ENCODE measurements around the gene KIF3A.

DNA sequence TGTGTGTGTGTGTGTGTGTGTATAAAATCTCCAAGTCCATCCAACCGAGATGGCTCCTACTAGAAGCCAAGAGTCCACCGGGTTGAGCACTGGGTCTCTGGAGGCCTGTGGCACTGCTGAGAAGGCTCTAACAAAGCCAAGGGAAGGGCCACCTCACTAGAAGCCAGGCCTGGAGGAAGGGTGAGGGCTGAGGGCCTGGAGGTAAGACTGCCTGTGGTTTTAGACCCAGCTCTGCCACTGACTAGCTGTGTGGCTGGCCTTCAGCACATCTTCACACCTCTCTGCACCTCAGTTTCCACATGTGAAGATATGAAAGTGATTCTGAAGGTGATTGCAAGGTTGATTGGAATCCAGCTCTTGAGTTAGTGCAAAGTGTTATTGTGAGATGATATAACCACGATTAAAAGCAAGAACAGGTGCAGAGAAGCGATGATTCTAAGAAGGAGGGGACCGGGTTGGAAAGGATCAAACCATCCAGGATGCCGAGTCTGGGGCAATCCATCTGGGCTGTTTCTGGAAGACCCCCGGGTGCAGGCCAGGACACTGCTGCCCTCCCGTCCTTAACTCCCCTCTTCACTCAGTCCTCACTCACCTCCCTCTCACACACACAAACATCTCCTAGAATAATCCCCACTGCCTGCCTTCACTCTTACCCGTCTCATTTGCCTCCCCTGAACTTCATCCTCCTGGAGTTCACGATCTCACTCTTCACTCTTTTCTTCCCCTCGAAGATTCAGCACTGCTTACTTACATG lies 61.2 kb downstream of the KIF3A start:
- no peak for TF ChIP-seq EZH2 (IDR thresholded peaks at IDR 0.05)
- TF ChIP-seq POLR2AphosphoS5 (IDR thresholded peaks at IDR 0.05; ENCODE audit: borderline replicate concordance, low read depth, low read length): no peak
